ENCODE measurements around the gene TRIB2. TPM values are rescaled to one million over a fixed set of nuclear protein-coding genes. Genes with fewer than 3 reads are reported as not detected.

The TRIB2 gene
- total RNA-seq, 1 donor from 2014 or later = 14.2 TPM

- DNase-seq (ENCODE audit: low read depth, low spot score) = no peak
Measured at GRCh38 chr2:12741380-12741779, 24.6 kb downstream of the TRIB2 start.

GRCh38 chr2:12742891-12743290 lies 26.2 kb downstream of the TRIB2 start:
- no peak for DNase-seq (ENCODE audit: low read depth, low spot score)

GRCh38 chr2:12750166-12750905 lies 33.6 kb downstream of the TRIB2 start:
- DNase-seq (ENCODE audit: low read depth, low spot score) = no peak

GRCh38 chr2:12754643-12755042 lies 37.9 kb downstream of the TRIB2 start:
- no peak for DNase-seq (ENCODE audit: low read depth, low spot score)

- DNase-seq (ENCODE audit: low read depth, low spot score) = no peak
Measured at GRCh38 chr2:12755384-12755783, 38.6 kb downstream of the TRIB2 start.

GRCh38 chr2:12759248-12759647 lies 42.5 kb downstream of the TRIB2 start:
- DNase-seq (ENCODE audit: low read depth, low spot score) = no peak

- no peak for DNase-seq (ENCODE audit: low read depth, low spot score)
Measured at GRCh38 chr2:12761104-12761503, 44.4 kb downstream of the TRIB2 start.

- DNase-seq (ENCODE audit: low read depth, low spot score) = no peak
Measured at GRCh38 chr2:12762337-12762736, 45.6 kb downstream of the TRIB2 start.

GRCh38 chr2:12762976-12763375 lies 46.2 kb downstream of the TRIB2 start:
- no peak for DNase-seq (ENCODE audit: low read depth, low spot score)

GRCh38 chr2:12763486-12763885 lies 46.8 kb downstream of the TRIB2 start:
- DNase-seq (ENCODE audit: low read depth, low spot score) = no peak

- peak; percentile 85 for DNase-seq (ENCODE audit: low read depth, low spot score)
Measured at GRCh38 chr2:12764075-12764730, 47.5 kb downstream of the TRIB2 start.

GRCh38 chr2:12764849-12765605 lies 48.3 kb downstream of the TRIB2 start:
- DNase-seq (ENCODE audit: low read depth, low spot score) = no peak

- DNase-seq (ENCODE audit: low read depth, low spot score) = no peak
Measured at GRCh38 chr2:12766421-12766879, 49.7 kb downstream of the TRIB2 start.

GRCh38 chr2:12767541-12767940 lies 50.8 kb downstream of the TRIB2 start:
- DNase-seq (ENCODE audit: low read depth, low spot score) = no peak

- no peak for DNase-seq (ENCODE audit: low read depth, low spot score)
Measured at GRCh38 chr2:12767996-12768624, 51.4 kb downstream of the TRIB2 start.

GRCh38 chr2:12769492-12770105 lies 52.9 kb downstream of the TRIB2 start:
- no peak for DNase-seq (ENCODE audit: low read depth, low spot score)

- no peak for DNase-seq (ENCODE audit: low read depth, low spot score)
Measured at GRCh38 chr2:12770300-12770968, 53.7 kb downstream of the TRIB2 start.

GRCh38 chr2:12771154-12771553 lies 54.4 kb downstream of the TRIB2 start:
- no peak for DNase-seq (ENCODE audit: low read depth, low spot score)

GRCh38 chr2:12773586-12774394 lies 57.1 kb downstream of the TRIB2 start:
- DNase-seq (ENCODE audit: low read depth, low spot score) = no peak

- no peak for DNase-seq (ENCODE audit: low read depth, low spot score)
Measured at GRCh38 chr2:12774395-12774727, 57.6 kb downstream of the TRIB2 start.

Measured in pulmonary artery endothelial cell (primary cell).